Heart right ventricle (tissue), 16 donors: Measurements from ENCODE around the gene TMEM151B. TPM values are rescaled to one million over a fixed set of nuclear protein-coding genes. Genes with fewer than 3 reads are reported as not detected.

Experiments used
- ATAC-seq, 8 donors: fragments of 200-7000 bp; cut with Tn5 transposase; one replicate each; pipeline ENCODE4 v1.9.1; 2020; ENCODE audit warnings: mild to moderate bottlenecking in 8 of 8, moderate library complexity in 8 of 8, moderate number of reproducible peaks in 1 of 8
- DNase-seq, 2 donors: peaks; one replicate each; pipeline ENCODE4 v3.0.0-alpha.2; 2020
- H3K27ac ChIP-seq, 10 donors: fragments of 200-600 bp; sonication (generic) in 2 of 10; one replicate each; pipeline versions ENCODE4 v1.5.0 to v1.8.0; 2020 to 2022; ENCODE audit warnings: mild to moderate bottlenecking in 3 of 10
- H3K27me3 ChIP-seq, 7 donors: fragments of 200-600 bp; one replicate each; pipeline ENCODE4 v1.8.0; 2021 to 2022; ENCODE audit warnings: mild to moderate bottlenecking in 2 of 7
- H3K36me3 ChIP-seq, 9 donors: fragments of 200-600 bp; sonication (generic) in 1 of 9; one replicate each; pipeline versions ENCODE4 v1.5.0 to v1.8.0; 2020 to 2022; ENCODE audit warnings: mild to moderate bottlenecking in 2 of 9
- H3K4me1 ChIP-seq, 9 donors: fragments of 200-600 bp; sonication (generic) in 1 of 9; one replicate each; pipeline versions ENCODE4 v1.5.0 to v1.8.0; 2020 to 2022; ENCODE audit warnings: mild to moderate bottlenecking in 4 of 9
- H3K4me3 ChIP-seq, 10 donors: fragments of 200-600 bp; sonication (generic) in 2 of 10; one replicate each; pipeline versions ENCODE4 v1.5.0 to v1.8.0; 2020 to 2022; ENCODE audit warnings: mild to moderate bottlenecking in 7 of 10, moderate library complexity in 2 of 10
- H3K9me3 ChIP-seq, 11 donors: fragments of 200-600 bp in 10 of 11; sonication (generic) in 2 of 11; one replicate each; pipeline versions ENCODE4 v1.5.0 to v1.8.0; 2013 to 2022; ENCODE audit warnings: mild to moderate bottlenecking in 2 of 11, control low read depth in 1 of 11, moderate library complexity in 1 of 11
- WGBS, 2 donors: extraction: QIAGEN DNeasy Blood & Tissue Kit; methylation state at CpG; one replicate each; pipeline ENCODE4 v1.1.7; 2013; ENCODE audit warnings: inconsistent platforms in 1 of 2; 5-methylcytosine and 5-hydroxymethylcytosine counted together
- intact Hi-C, 10 donors: fragments of 100-400 bp; cut with DNase I; formaldehyde crosslinking; loops; one replicate each; pipeline versions ENCODE4 v1.11.1 to v1.14.2; 2022
- polyA plus RNA-seq, 2 donors: library from polyadenylated mRNA; stranded (reverse); fragments of 200-250 nt; gene quantifications; one replicate each; pipeline ENCODE4 v1.2.3, GENCODE V29; 2013
- total RNA-seq, 10 donors: library from RNA; stranded (reverse); fragmentation: NEBNext Ultra II Directional in 3 of 10; extraction: Animal tissue kit (Norgen Biotek cat#: 25700) in 3 of 10; gene quantifications; one replicate each; pipeline versions ENCODE4 v1.2.1 to v1.2.4, GENCODE V29; 2021 to 2023
- TF ChIP-seq, protein P1 (sequence below), 9 donors: fragments of 200-600 bp; sonication (generic) in 2 of 9; IDR thresholded peaks; one replicate each; pipeline versions ENCODE4 v1.5.0 to v1.8.0; 2021 to 2022; ENCODE audit warnings: antibody characterized with exemption in 9 of 9, mild to moderate bottlenecking in 5 of 9, moderate library complexity in 1 of 9
- donor health status: Arrhythmogenic right ventricular cardiomyopathy.
- donor health status: ischemic (EF 13 %, LVEDD 7.1; RV severe dilation, severe dysfunction).
- donor health status: healthy with polysubstance abuse.
- donor health status: DM: no; HTN: yes; CAD: no.
- donor health status: DM: no; HTN: no; CAD: no.
- donor health status: ischemic (EF 25% LVEDD 6.9; RV normal size, moderate dysfunction).
- donor health status: ischemic (EF 25% LVEDD 5.7; RV mildly dilated, moderate dysfunction).
- donor health status: healthy.
- donor health status: DM: yes; HTN: yes; CAD: no.
- donor health status: Ischemic cardiomyopathy.
- donor health status: ischemic (EF 35%, LVEDD 5.7; RV mildly dilated, moderate dysfunction).
- donor health status: nonischemic (EF 11% LVEDD 7.7; RV severe dilation, severe dysfunction).
- donor health status: DM: yes; HTN: yes; CAD: no.
- donor health status: PGD.
- donor health status: ischemic (EF 29% LVEDD 5.4; RV normal size, mild dysfunction).
- donor health status: nonischemic (EF 23%, LVEDD 6.1; RV moderate dilation, normal function).

TMEM151B gene
- total and polyA plus RNA-seq, 12 donors: 0.09 to 2.2 (median 0.43) TPM; not detected in 4

DNA sequence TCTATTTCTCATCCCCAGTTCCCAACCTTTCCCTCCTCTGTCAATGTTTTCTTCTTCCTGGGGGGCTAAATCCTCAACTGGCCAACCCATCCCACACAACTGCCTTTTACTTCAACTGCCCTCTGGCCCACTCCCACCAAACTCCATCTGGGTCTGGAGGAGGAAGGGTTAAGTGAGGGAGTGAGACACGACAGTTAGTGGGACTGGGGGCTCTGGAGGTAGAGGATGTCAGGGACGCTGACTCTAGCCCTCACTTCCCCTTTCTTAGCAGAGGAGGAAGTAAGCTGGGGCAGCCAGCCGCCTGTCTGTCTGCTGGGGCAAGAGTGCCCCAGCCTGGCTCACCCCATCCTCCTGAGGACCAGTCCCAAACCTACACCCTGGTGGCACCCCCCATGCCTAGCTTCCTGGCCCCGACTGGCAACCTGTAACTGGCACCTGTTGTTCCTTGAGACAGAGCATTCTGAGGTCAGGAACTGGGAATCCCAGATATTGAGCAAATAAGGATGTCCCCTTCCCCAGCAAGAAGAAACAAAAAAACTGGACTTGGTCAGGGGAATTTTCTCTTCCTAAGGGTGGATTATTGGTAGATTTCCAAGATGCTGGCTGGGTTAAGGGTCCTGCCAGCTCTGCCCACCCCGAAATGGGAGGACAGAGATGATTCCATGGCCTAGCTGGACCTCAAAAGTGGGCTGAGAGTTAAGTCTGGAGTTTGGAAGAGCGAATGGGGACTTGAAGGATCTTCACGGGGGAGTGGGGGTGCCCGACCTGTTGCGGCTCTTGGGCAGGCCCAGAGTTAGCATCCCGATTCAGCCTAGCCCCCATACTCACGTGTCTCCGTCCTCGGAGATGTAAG, 5.9 kb upstream of the TMEM151B start:
- TF ChIP-seq, protein P1, sequence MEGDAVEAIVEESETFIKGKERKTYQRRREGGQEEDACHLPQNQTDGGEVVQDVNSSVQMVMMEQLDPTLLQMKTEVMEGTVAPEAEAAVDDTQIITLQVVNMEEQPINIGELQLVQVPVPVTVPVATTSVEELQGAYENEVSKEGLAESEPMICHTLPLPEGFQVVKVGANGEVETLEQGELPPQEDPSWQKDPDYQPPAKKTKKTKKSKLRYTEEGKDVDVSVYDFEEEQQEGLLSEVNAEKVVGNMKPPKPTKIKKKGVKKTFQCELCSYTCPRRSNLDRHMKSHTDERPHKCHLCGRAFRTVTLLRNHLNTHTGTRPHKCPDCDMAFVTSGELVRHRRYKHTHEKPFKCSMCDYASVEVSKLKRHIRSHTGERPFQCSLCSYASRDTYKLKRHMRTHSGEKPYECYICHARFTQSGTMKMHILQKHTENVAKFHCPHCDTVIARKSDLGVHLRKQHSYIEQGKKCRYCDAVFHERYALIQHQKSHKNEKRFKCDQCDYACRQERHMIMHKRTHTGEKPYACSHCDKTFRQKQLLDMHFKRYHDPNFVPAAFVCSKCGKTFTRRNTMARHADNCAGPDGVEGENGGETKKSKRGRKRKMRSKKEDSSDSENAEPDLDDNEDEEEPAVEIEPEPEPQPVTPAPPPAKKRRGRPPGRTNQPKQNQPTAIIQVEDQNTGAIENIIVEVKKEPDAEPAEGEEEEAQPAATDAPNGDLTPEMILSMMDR (IDR thresholded peaks at IDR 0.05): no peak
- no peaks in the 10 kb centered on the region for H3K9me3 ChIP-seq
- peak in 1 of 2 donors; percentile 42 for DNase-seq
- peaks cover 18 to 46% (median 28%) of the 10 kb centered on the region in 9 donors for H3K4me1 ChIP-seq
- peak overlapping the region; percentile 66 to 98 (median 82) for H3K4me3 ChIP-seq
- 13 to 14% methylated on average over 13 of the region's 13 CpGs for WGBS, 2 donors
- peak in 4 of 8 donors; percentile 9 to 41 (median 26) for ATAC-seq
- intact Hi-C loops: loop anchor here in 5 of 10 donors (5.0 to 10.0 kb wide), 5 partner anchors 38 to 167 kb away; partner anchors contain the start of gene AARS2 (in 1 of the 5)
- peaks cover 0 to 19% (median 12%) of the 10 kb centered on the region in 7 donors for H3K27me3 ChIP-seq
- H3K27ac ChIP-seq: peak overlapping the region in 9 of 10 donors; percentile 63 to 93 (median 78)
- peaks cover 0 to 32% (median 0%) of the 10 kb centered on the region in 9 donors for H3K36me3 ChIP-seq

DNA sequence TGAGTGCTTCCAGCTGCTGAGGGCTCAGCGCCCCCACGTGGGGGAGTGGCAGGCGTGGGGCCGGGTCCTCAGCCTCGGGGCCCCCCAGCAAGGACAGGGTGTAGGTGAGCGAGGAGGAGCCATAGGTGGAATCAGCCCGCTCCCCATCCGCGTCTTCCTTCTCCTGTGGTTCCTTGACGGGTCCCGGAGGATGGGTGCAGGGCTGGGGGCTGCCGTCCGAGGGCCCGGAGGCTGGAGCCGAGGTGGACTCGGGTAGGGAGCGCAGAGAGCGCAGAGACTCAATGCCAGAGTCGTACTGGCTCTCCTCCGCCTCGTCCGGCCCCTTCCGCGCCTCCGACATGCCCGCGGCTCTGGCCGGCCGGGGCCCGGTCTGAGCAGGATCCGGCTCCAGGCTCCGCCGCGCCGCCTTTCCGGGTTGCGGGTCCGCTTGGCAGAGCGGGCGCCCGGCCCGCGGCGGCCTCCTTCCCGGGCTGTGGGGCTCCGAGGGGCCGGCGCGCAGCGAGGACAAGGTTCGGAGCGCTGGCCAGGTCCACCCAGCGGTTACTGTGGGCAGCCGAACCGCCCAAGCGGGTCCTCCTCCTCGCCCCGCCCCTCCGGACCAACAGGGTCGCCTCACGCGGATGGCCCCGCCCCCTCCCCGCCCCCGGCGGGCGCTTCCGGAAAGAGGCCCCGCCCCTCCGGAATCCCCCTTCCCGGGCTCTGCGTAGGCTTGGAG, 5.1 kb upstream of the TMEM151B start, which contains the start of gene NFKBIE:
Gene NFKBIE (minus strand): TSS at position 545 of the 715 bp plus-strand sequence. CDS start 205 bp downstream, at position 340.
- ATAC-seq: peak; percentile 89 to 95 (median 94)
- intact Hi-C loops: loop anchor here in 5 of 10 donors (5.0 to 10.0 kb wide), 5 partner anchors 37 to 168 kb away; partner anchors contain the start of gene AARS2 (in 1 of the 5)

DNA sequence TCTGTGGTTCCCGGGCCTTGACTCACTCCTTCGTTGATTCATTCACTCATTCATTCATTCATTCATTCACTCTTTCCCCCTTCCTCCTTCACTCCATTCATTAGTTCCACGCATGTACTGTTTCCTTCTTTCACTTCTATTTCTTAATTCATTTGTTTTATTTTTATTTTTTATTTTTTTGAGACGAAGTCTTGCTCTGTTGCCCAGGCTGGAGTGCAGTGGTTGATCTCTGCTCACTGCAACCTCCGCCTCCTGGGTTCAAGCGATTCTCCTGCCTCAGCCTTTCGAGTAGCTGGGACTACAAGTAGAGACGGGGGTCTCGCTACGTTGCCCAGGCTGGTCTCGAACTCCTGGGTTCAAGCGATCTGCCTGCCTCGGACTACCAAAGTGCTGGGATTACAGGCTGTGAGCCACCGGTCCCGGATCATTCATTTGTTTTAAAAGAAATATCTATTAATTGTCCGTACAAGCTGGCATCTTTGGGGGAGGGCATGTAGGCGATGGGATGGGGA, 4.5 kb upstream of the TMEM151B start:
- no peaks in the 10 kb centered on the region for H3K9me3 ChIP-seq
- H3K4me1 ChIP-seq: peaks cover 18 to 46% (median 29%) of the 10 kb centered on the region in 9 donors
- peak overlapping the region in 5 of 10 donors; percentile 63 to 93 (median 78) for H3K27ac ChIP-seq
- DNase-seq: no peak
- H3K4me3 ChIP-seq: peak overlapping the region in 9 of 10 donors; percentile 67 to 98 (median 85)
- intact Hi-C loops: loop anchor here in 5 of 10 donors (2.0 to 10.0 kb wide), 6 partner anchors 37 to 168 kb away; partner anchors contain the start of gene AARS2 (in 1 of the 5)
- peaks cover 10 to 32% (median 19%) of the 10 kb centered on the region in 7 donors for H3K27me3 ChIP-seq
- 68 to 70% methylated on average over 17 of the region's 17 CpGs for WGBS, 2 donors
- peaks cover 0 to 20% (median 0%) of the 10 kb centered on the region in 9 donors for H3K36me3 ChIP-seq
- TF ChIP-seq, protein P1 (IDR thresholded peaks at IDR 0.05): no peak
- no peak for ATAC-seq

More for the DNA sequence above, 5.1 kb upstream of the TMEM151B start, which contains the start of gene NFKBIE:
- H3K9me3 ChIP-seq: no peaks in the 10 kb centered on the region
- peaks cover 5 to 27% (median 15%) of the 10 kb centered on the region in 7 donors for H3K27me3 ChIP-seq
- 0 to 1% methylated on average over 53 to 72 of the region's 72 CpGs for WGBS, 2 donors
- H3K4me1 ChIP-seq: peaks cover 18 to 46% (median 28%) of the 10 kb centered on the region in 9 donors
- TF ChIP-seq, protein P1 (IDR thresholded peaks at IDR 0.05): peak in 7 of 9 donors; percentile 16 to 38 (median 35)
- H3K4me3 ChIP-seq: peak within 1 kb of the TSS; percentile 66 to 98 (median 82)
- peaks cover 0 to 24% (median 0%) of the 10 kb centered on the region in 9 donors for H3K36me3 ChIP-seq
- DNase-seq: peak; percentile 95 to 97
- peak within 1 kb of the TSS; percentile 34 to 93 (median 76) for H3K27ac ChIP-seq
